ENCODE results near the gene ATG7.
A peak's percentile ranks its signal among the peaks of the same experiment; 100 is the strongest.

ATG7 gene

DNA sequence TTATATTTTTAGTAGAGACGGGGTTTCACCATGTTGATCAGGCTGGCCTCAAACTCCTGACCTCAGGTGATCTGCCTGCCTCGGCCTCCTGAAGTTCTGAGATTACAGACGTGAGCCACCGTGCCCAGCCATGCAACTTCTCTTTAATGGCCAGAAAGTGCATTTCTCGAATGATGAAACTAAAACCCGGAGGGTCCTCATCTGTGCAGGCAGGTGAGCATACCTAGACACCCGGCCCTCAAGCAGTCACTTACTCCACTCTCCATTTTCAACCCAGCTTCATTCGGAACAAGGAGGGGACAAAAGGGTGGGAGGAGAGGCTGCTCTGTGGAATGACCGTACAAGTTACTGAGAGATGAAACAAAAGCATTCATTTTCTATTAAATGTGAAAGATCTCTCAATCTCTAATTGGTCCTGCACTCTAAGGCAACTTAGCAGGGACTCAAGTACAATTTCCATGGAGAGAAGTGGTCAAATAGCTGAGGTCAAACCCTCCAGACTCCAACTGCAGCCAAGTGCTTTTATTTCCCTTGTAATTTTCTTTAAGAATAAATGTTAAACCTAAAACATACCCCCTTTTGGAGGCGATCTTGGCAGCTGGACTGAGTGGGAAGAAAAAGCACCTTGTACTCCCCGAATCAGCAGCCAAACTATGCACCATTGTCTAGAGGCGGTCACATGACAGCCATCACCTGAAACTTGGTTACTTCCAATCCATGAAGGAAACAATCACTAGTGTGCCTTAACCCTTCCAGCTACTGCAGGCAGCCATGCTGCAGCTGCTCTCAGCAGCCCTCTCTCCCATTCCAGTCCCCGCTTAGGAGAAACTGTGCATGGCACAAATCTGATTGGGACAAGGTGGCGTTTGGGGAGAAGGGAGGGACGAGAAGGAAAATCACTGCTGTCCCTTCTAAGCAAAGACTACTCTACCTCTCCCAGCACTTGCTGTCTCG is 309.3 kb downstream of the ATG7 start:
- Histone ChIP-seq H3K27ac (peak overlapping the region; percentile 67 to 77), H3K4me3 (peak overlapping the region; percentile 63)
- TF ChIP-seq, protein P1, sequence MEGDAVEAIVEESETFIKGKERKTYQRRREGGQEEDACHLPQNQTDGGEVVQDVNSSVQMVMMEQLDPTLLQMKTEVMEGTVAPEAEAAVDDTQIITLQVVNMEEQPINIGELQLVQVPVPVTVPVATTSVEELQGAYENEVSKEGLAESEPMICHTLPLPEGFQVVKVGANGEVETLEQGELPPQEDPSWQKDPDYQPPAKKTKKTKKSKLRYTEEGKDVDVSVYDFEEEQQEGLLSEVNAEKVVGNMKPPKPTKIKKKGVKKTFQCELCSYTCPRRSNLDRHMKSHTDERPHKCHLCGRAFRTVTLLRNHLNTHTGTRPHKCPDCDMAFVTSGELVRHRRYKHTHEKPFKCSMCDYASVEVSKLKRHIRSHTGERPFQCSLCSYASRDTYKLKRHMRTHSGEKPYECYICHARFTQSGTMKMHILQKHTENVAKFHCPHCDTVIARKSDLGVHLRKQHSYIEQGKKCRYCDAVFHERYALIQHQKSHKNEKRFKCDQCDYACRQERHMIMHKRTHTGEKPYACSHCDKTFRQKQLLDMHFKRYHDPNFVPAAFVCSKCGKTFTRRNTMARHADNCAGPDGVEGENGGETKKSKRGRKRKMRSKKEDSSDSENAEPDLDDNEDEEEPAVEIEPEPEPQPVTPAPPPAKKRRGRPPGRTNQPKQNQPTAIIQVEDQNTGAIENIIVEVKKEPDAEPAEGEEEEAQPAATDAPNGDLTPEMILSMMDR (IDR thresholded peaks at IDR 0.05) = no peak
- peak; percentile 56 for DNase-seq (ENCODE audit: low spot score)

DNA sequence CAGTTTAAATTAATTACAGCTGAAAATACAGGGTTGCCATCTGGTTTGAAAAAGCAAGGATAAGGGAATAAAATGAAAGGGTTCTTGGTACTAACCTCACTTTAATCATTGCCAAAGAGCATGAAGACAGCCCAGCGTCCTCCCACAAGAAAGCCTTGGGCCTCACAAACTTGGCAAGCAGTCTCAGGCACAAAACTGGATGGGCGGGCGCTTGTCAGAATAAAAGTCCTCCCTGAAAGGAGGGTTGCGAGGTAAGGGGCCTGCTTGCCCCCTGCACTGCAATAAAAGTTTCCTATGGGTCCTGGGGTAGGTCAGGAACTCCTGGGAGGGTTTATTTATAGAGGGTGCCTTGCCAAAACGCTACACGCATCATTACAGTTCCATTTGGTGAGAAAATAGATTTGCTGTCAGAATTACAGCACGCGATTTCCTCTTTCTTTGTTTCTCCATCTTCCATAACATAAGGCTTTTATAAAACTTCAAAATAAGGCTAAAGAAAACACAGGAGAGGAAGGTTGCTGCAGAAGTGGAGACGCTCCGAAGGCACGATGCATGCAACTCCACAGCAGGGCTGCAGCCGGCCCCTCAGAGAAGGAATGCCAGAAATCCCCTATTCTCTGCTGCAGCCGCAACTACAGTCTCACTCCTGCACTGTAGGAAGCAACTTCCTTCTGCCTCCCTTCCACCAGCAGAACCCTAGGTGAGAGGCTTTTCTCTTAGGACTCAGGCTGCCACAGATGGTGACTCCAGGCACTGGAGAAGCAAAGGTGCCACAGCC is 310.2 kb downstream of the ATG7 start:
- DNase-seq (ENCODE audit: low spot score) = peak; percentile 85

DNA sequence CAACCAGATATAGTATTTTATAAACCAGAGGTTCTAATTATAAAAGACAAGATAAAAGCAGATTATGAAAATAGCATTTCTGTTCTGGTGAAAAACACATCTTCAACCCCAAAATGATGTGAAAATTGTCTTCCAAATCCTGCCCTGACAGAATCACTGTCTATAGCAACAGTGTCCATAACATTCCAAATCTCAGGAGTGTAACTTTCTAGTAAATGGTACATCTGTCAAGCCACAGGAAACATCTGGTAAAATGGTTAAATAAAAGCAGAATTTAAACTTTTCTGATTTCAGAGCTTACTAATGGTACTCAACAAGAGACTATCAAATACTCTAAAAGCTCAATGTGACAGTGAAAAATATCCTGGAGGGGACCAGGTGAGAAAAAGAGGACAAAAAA is 311.0 kb downstream of the ATG7 start:
- Histone ChIP-seq H3K27ac (peak overlapping the region in 1 of 2 donors; percentile 77), H3K4me3 (peak overlapping the region; percentile 63)
- TF ChIP-seq, protein P1 (IDR thresholded peaks at IDR 0.05) = no peak
- no peak for DNase-seq (ENCODE audit: low spot score)

More for the DNA sequence above, 310.2 kb downstream of the ATG7 start:
- TF ChIP-seq, protein P1 (IDR thresholded peaks at IDR 0.05) = no peak
- H3K4me3 ChIP-seq = peak overlapping the region; percentile 63
- H3K27ac ChIP-seq = peak overlapping the region; percentile 67 to 77

DNA sequence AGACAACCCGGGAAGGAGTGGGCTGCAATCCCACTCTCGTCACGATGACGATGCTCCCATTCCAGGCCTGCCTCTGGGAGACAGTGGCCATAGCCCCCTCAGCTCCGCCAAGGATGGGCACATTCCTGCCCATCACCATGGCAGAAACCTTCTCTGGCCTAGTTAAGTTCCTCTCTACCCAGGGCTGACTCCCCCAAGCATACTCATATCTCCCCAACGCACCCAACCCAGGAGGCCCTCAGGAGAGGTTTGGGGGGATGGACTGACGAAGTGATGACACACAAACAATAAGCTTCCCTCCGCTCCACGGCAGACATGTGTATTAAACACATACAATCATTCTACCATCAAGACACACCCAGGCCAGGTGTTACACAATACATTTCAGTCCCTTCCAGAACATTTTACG is 311.4 kb downstream of the ATG7 start:
- peak overlapping the region in 1 of 2 donors; percentile 48 for H3K27ac ChIP-seq

DNA sequence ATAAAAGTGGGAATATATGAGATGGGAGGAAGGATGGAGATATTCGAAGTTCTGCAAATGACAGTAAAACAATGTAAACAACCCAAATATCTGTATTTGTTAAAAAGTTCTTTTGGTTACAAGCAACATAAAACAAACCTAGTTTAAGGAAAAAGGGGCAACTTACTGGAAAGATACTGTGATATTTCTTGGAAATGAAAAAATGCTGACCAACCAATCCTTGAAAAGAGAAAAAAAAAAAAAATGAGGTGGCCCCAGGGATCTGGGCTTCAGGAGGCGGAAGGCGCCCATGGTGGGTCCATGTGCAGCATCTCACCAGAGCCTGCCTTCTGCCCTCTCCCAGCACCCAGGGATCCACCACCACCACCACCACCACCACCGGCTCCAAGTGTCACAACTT is 312.4 kb downstream of the ATG7 start:
- no peak for DNase-seq (ENCODE audit: low spot score)
- TF ChIP-seq, protein P1 (IDR thresholded peaks at IDR 0.05) = no peak
- H3K4me3 ChIP-seq = no peak overlapping the region
- peak overlapping the region in 1 of 2 donors; percentile 24 for H3K27ac ChIP-seq

More for the DNA sequence above, 311.4 kb downstream of the ATG7 start:
- TF ChIP-seq, protein P1 (IDR thresholded peaks at IDR 0.05) = no peak
- peak; percentile 72 for DNase-seq (ENCODE audit: low spot score)
- no peak overlapping the region for H3K4me3 ChIP-seq

DNA sequence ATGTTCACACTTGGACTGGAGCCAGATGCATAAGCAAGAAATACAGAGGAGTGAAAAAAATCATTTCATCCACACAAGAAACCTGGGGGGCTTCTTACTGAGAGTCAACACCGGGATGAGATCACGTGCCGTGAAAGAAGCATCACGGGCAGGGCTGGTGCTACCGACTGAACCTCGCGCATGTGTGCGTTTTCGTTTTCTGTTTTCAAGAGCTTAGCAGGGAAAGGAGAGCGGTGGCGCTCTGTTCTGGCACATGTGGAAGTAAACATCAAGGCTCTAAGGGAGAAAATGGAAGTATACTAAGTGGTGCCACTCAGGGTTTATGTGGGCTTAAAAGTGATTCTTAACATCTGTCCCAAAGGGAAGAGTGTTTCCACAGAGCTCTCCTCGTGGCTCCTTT is 315.6 kb downstream of the ATG7 start:
- H3K4me3 ChIP-seq = no peak overlapping the region
- no peak for DNase-seq (ENCODE audit: low spot score)
- H3K27ac ChIP-seq = peak overlapping the region; percentile 81 to 90
- TF ChIP-seq, protein P1 (IDR thresholded peaks at IDR 0.05) = no peak

Data from coronary artery (tissue), 2 donors.